K562 (cell line): ENCODE results near the gene ALAS2. TPM values are rescaled to one million over a fixed set of nuclear protein-coding genes. Genes with fewer than 3 reads are reported as not detected.

Source experiments
- BHLHE40 ChIP-seq: IDR thresholded peaks from 2 replicates; pipeline ENCODE4 v1.6.1; 2011; ENCODE audit warnings: low read length, improper control_type of control experiment
- E2F8 ChIP-seq: fragments of 450-650 bp; IDR thresholded peaks from 2 replicates; pipeline ENCODE4 v1.7.1; 2018; ENCODE audit warnings: mild to moderate bottlenecking, low read depth; ENCODE audit not compliant: partially characterized antibody
- FOXK1 ChIP-seq: sonication (generic); formaldehyde crosslinking; IDR thresholded peaks from 2 replicates; pipeline ENCODE4 v1.8.0; 2022; ENCODE audit warnings: missing genetic modification reagents, mild to moderate bottlenecking, borderline replicate concordance
- HMGXB4 ChIP-seq: sonication (generic); formaldehyde crosslinking; IDR thresholded peaks from 2 replicates; pipeline ENCODE4 v1.8.1; 2023; ENCODE audit warnings: mild to moderate bottlenecking, missing genetic modification reagents
- L3MBTL2 ChIP-seq: fragments of 450-650 bp; IDR thresholded peaks from 2 replicates; pipeline ENCODE4 v1.6.1; 2016; ENCODE audit warnings: mild to moderate bottlenecking, moderate library complexity
- RBFOX2 ChIP-seq: fragments of 200-400 bp; formaldehyde crosslinking; IDR thresholded peaks from 2 replicates; pipeline ENCODE4 v1.6.1; 2017; ENCODE audit warnings: low read depth, mild to moderate bottlenecking, low read length, moderate library complexity
- TFAM ChIP-seq: fragments of 250-450 bp; sonication (Bioruptor Pico); conservative IDR thresholded peaks from 2 replicates; pipeline ENCODE4 v1.5.0; 2021; ENCODE audit warnings: mild to moderate bottlenecking, moderate library complexity
- XRCC4 ChIP-seq: IDR thresholded peaks from one replicate; pipeline ENCODE4 v1.6.1; 2011; ENCODE audit not compliant: insufficient read depth, insufficient read length; ENCODE audit errors: extremely low read depth
- ZNF407 ChIP-seq: fragments of 450-650 bp; IDR thresholded peaks from 2 replicates; pipeline ENCODE4 v1.6.1; 2016; ENCODE audit warnings: low read depth
- ZNF639 ChIP-seq, 2 experiments: fragments of 200-800 bp in 1 of 2; sonication (Bioruptor generic) in 1 of 2; sonication (generic) in 1 of 2; formaldehyde crosslinking in 1 of 2; IDR thresholded peaks in 1 of 2; conservative IDR thresholded peaks in 1 of 2; 2 replicates each; pipeline versions ENCODE4 v1.5.0 to v1.6.1; 2016 to 2020; ENCODE audit warnings: missing compliant biosample characterization in 1 of 2, missing genetic modification characterization in 1 of 2, missing genetic modification reagents in 1 of 2
- polyA plus RNA-seq, 8 experiments: library from polyadenylated mRNA; depleted of rRNA in 4 of 8; stranded (reverse) in 5 of 8; unstranded in 3 of 8; fragments of >200 nt; fragmentation: Nextera tagmentation in 2 of 8; fragmentation: Illumina TruSeq in 1 of 8; extraction: Ambion mirVana in 2 of 8; extraction: Trizol in 1 of 8; gene quantifications; 2 replicates each; pipeline versions ENCODE4 v1.2.1 to v1.2.3, GENCODE V29; 2011 to 2014; ENCODE audit warnings: inconsistent platforms in 1 of 8, missing spikeins in 1 of 8
- total RNA-seq, 7 experiments: library from RNA; depleted of rRNA in 6 of 7; stranded (reverse); fragments of >200 nt in 6 of 7; fragmentation: Illumina TruSeq in 2 of 7; extraction: Trizol in 2 of 7; gene quantifications; 2 replicates each; pipeline versions ENCODE4 v1.2.1 to v1.2.3, GENCODE V29; 2011 to 2021; ENCODE audit warnings: low replicate concordance in 1 of 7

ALAS2 gene
- total and polyA plus RNA-seq, 9 of the 15 experiments (the other 6 are each of a cell fraction or from before 2014, with no cell fraction given): 14.6 to 101 (median 33.4) TPM

- TF ChIP-seq HMGXB4 (CRISPR knock-in tag) (no peak), ZNF407 (no peak), TFAM (no peak), L3MBTL2 (no peak), ZNF639 (CRISPR knock-in tag; conservative IDR thresholded peaks at IDR 0.05 in 1 of 2, IDR thresholded peaks at IDR 0.05 in 1 of 2) (no peak), BHLHE40 (no peak), FOXK1 (CRISPR knock-in tag) (no peak), RBFOX2 (peak; percentile 90), XRCC4 (no peak), E2F8 (peak; percentile 25)
Measured at GRCh38 chrX:54999717-55000598, 30.8 kb downstream of the ALAS2 start, which contains the start of gene APEX2 (continued).
